Nephron progenitor cell (in vitro differentiated cells): ENCODE data around the gene MINDY4.

Source experiments
- DNase-seq: peaks from one replicate; pipeline ENCODE4 v3.0.0; 2021
- H3K27ac Mint-ChIP-seq: 2 replicates; pipeline ENCODE4 v1.8.0; 2021; ENCODE audit warnings: mild to moderate bottlenecking, moderate library complexity, mixed read lengths
- H3K27me3 Mint-ChIP-seq: 2 replicates; pipeline ENCODE4 v1.8.0; 2021; ENCODE audit warnings: mild to moderate bottlenecking, low read depth, mixed read lengths; ENCODE audit not compliant: poor library complexity
- H3K36me3 Mint-ChIP-seq: 2 replicates; pipeline ENCODE4 v1.8.0; 2021; ENCODE audit warnings: low read depth, mixed read lengths
- H3K4me1 Mint-ChIP-seq: 2 replicates; pipeline ENCODE4 v1.8.0; 2021; ENCODE audit warnings: mixed read lengths
- H3K4me3 Mint-ChIP-seq: 2 replicates; pipeline ENCODE4 v1.8.0; 2021; ENCODE audit warnings: mild to moderate bottlenecking, moderate library complexity, mixed read lengths
- H3K9me3 Mint-ChIP-seq: 2 replicates; pipeline ENCODE4 v1.8.0; 2021; ENCODE audit warnings: mild to moderate bottlenecking, moderate library complexity, mixed read lengths
- TF ChIP-seq, protein P1 (sequence below): fragments of 200-600 bp; sonication (generic); IDR thresholded peaks from 2 replicates; pipeline ENCODE4 v1.5.0; 2021; ENCODE audit warnings: antibody characterized with exemption

MINDY4 gene

DNA sequence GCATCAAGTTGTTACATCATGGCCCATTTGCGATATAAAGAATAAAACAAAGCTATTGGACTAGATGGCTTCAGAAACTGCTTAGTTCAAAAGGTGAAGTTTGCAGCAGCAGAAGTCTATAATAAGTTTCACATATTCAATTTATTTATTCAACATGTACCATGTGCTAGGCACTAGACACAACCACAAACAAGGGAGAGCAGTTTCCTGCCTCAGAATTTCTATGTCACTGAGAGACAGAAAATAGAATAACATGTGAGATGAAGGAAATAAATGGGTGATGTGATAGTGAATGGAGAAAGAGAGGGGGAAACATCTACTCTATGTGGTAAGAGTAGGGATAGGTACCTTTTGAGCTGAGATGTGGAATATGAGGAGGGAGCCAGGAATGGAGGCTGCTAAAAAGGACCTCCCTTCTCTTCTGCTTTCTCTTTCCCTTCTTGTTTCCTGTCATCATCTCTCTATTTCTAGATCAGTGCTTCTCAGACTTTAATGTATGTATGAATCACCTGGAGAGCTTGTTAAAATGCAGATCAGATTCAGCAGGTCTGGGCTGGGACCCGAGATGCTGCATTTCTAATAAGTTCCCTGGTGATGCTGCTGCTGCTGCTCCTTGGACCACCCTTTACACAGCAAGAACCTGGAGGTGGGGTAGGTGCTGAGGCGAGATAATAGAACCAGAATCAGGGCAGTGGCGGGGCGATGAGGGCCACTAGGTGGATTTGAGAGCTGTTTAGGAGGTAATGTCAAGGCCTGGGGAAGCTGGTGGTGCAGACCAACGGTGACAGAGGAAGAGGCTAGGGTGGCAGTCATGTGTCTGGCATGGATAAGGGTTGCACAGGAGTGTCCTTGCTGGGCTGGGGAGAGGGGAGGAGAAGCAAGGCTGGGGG, 32.9 kb upstream of the MINDY4 start:
- peaks cover 8% of the 10 kb centered on the region for H3K36me3 Mint-ChIP-seq
- no peak for DNase-seq
- TF ChIP-seq, protein P1, sequence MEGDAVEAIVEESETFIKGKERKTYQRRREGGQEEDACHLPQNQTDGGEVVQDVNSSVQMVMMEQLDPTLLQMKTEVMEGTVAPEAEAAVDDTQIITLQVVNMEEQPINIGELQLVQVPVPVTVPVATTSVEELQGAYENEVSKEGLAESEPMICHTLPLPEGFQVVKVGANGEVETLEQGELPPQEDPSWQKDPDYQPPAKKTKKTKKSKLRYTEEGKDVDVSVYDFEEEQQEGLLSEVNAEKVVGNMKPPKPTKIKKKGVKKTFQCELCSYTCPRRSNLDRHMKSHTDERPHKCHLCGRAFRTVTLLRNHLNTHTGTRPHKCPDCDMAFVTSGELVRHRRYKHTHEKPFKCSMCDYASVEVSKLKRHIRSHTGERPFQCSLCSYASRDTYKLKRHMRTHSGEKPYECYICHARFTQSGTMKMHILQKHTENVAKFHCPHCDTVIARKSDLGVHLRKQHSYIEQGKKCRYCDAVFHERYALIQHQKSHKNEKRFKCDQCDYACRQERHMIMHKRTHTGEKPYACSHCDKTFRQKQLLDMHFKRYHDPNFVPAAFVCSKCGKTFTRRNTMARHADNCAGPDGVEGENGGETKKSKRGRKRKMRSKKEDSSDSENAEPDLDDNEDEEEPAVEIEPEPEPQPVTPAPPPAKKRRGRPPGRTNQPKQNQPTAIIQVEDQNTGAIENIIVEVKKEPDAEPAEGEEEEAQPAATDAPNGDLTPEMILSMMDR: no peak

GRCh38 chr7:30739691-30740090, 31.5 kb upstream of the MINDY4 start:
- H3K36me3 Mint-ChIP-seq: peaks cover 5% of the 10 kb centered on the region
- H3K9me3 Mint-ChIP-seq: peaks cover 4% of the 10 kb centered on the region
- no peak overlapping the region for H3K4me3 Mint-ChIP-seq
- peaks cover 18% of the 10 kb centered on the region for H3K4me1 Mint-ChIP-seq
- TF ChIP-seq, protein P1: no peak
- H3K27ac Mint-ChIP-seq: no peak overlapping the region
- peaks cover 18% of the 10 kb centered on the region for H3K27me3 Mint-ChIP-seq
- no peak for DNase-seq

More for the DNA sequence above, 32.9 kb upstream of the MINDY4 start:
- peaks cover 22% of the 10 kb centered on the region for H3K27me3 Mint-ChIP-seq
- peaks cover 4% of the 10 kb centered on the region for H3K9me3 Mint-ChIP-seq
- H3K4me1 Mint-ChIP-seq: peaks cover 4% of the 10 kb centered on the region
- H3K27ac Mint-ChIP-seq: no peak overlapping the region
- H3K4me3 Mint-ChIP-seq: no peak overlapping the region

DNA sequence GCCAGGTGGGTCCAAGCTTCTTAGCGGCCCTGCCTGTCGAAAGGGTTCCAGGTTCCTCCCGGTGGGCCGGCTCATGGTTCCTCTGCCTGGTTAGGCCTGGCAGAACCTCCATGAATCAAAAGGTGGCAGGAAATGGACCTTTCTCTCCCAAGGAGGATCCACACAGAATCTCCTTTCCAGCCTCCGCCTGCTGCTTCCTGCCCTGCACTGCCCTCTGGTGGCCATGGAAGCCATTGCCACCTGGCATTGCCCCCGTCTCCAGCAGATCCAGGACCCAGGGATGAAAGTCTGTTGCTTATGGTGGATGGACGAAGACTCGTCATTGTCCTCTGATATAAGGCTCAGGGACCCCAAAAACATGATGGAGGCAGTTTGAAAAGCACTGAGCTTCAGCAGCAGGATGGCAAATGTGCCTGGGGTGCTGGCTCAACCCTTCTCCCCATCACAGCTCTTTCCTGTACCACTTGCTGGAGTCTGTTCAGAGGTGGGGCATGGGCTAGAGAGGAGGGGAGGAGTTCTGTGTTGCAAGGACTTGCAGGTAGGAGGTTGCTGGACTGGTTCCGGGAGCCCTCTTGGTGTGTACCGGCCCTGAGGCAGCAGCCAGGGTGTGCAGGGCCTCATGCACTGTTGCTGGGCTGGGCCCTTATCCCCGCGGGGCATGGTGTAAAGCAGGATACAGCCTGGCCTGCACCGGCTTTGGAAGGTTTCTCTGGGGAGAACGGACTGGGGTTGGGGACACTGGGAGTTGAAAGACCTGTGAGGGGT, 30.6 kb upstream of the MINDY4 start:
- Mint-ChIP-seq H3K27ac (no peak overlapping the region), H3K4me3 (no peak overlapping the region), H3K4me1 (peaks cover 27% of the 10 kb centered on the region), H3K36me3 (no peaks in the 10 kb centered on the region), H3K27me3 (peaks cover 17% of the 10 kb centered on the region), H3K9me3 (peaks cover 4% of the 10 kb centered on the region)
- TF ChIP-seq, protein P1: peak; percentile 99
- peak; percentile 87 for DNase-seq

DNA sequence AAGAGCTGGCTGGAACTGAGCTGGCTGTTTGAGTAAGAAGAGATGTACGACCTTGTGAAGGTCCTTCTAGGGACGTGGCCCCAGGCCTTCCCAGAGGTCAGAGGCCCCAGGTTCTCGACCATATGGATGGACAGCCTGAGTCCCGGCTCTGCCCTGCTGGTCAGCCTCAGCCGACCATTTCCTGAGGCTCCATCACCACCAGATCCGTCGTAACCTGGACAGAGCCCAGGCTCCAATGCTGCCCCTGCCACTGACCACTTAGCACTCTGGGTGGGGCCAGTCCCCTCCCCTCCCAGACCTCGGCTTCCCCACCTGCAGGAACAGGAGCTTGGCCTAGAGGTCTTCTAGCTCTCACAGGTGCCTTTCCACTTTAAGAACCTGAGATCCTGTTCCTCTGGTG, 29.9 kb upstream of the MINDY4 start:
- Mint-ChIP-seq H3K36me3 (no peaks in the 10 kb centered on the region), H3K4me3 (no peak overlapping the region), H3K27ac (no peak overlapping the region), H3K9me3 (peaks cover under 1% of the 10 kb centered on the region), H3K27me3 (peaks cover 13% of the 10 kb centered on the region), H3K4me1 (peaks cover 33% of the 10 kb centered on the region)
- TF ChIP-seq, protein P1: no peak
- DNase-seq: no peak

GRCh38 chr7:30743371-30744074, 27.7 kb upstream of the MINDY4 start:
- TF ChIP-seq, protein P1: no peak
- DNase-seq: no peak
- H3K27ac Mint-ChIP-seq: peak overlapping the region; percentile 33
- H3K4me3 Mint-ChIP-seq: no peak overlapping the region
- H3K4me1 Mint-ChIP-seq: peaks cover 38% of the 10 kb centered on the region
- peaks cover 10% of the 10 kb centered on the region for H3K27me3 Mint-ChIP-seq
- H3K9me3 Mint-ChIP-seq: no peaks in the 10 kb centered on the region
- peaks cover 4% of the 10 kb centered on the region for H3K36me3 Mint-ChIP-seq
